Loucy (cell line): ENCODE results near the gene RHOD.

ENCODE experiments used
- H2AFZ ChIP-seq: fragments of 200-600 bp; sonication (generic); 2 replicates; pipeline ENCODE4 v1.6.0; 2016; ENCODE audit warnings: antibody characterized with exemption, mild to moderate bottlenecking, low read length, moderate library complexity
- H3F3A ChIP-seq: fragments of 200-600 bp; 2 replicates; pipeline ENCODE4 v1.6.0; 2016; ENCODE audit warnings: antibody characterized with exemption, low read depth, mild to moderate bottlenecking
- H3K27me3 ChIP-seq: fragments of 200-600 bp; sonication (generic); 2 replicates; pipeline ENCODE4 v1.6.1; 2014; ENCODE audit warnings: low read length, mild to moderate bottlenecking; ENCODE audit not compliant: insufficient read depth, poor library complexity, severe bottlenecking
- H3K36me3 ChIP-seq: fragments of 200-600 bp; sonication (generic); 2 replicates; pipeline ENCODE4 v1.6.1; 2016; ENCODE audit warnings: low read length; ENCODE audit not compliant: insufficient read depth
- H3K4me1 ChIP-seq: fragments of 200-600 bp; sonication (generic); 2 replicates; pipeline ENCODE4 v1.5.1; 2014; ENCODE audit warnings: low read length, mild to moderate bottlenecking; ENCODE audit not compliant: insufficient read depth, poor library complexity, severe bottlenecking
- H3K4me2 ChIP-seq: fragments of 200-600 bp; sonication (generic); 2 replicates; pipeline ENCODE4 v1.6.0; 2014; ENCODE audit warnings: antibody characterized with exemption, low read length, low read depth, mild to moderate bottlenecking; ENCODE audit not compliant: poor library complexity, severe bottlenecking
- H3K4me3 ChIP-seq: fragments of 200-600 bp; sonication (generic); 2 replicates; pipeline ENCODE4 v1.5.1; 2014; ENCODE audit warnings: low read length, mild to moderate bottlenecking, mixed read lengths; ENCODE audit not compliant: poor library complexity, severe bottlenecking
- H3K79me2 ChIP-seq: fragments of 200-600 bp; sonication (generic); 2 replicates; pipeline ENCODE4 v1.6.1; 2014; ENCODE audit warnings: low read length; ENCODE audit not compliant: insufficient read depth
- H3K9ac ChIP-seq: fragments of 200-600 bp; sonication (generic); 2 replicates; pipeline ENCODE4 v1.6.0; 2014; ENCODE audit warnings: mild to moderate bottlenecking, low read depth, low read length, moderate library complexity; ENCODE audit not compliant: poor library complexity, severe bottlenecking
- H3K9me2 ChIP-seq: fragments of 200-600 bp; sonication (generic); replicated peaks from 2 replicates; pipeline ENCODE4 v1.6.1; 2016; ENCODE audit warnings: low read depth, low read length, mixed read lengths
- H3K9me3 ChIP-seq: fragments of 200-600 bp; sonication (generic); 2 replicates; pipeline ENCODE4 v1.6.1; 2014; ENCODE audit warnings: mild to moderate bottlenecking, antibody characterized with exemption, low read length, low read depth; ENCODE audit not compliant: insufficient read depth
- H4K20me1 ChIP-seq: fragments of 200-600 bp; sonication (generic); 2 replicates; pipeline ENCODE4 v1.6.0; 2014; ENCODE audit warnings: antibody characterized with exemption, low read length, mild to moderate bottlenecking; ENCODE audit not compliant: insufficient read depth, poor library complexity, severe bottlenecking
- CTCF ChIP-seq: fragments of 200-600 bp; sonication (generic); conservative IDR thresholded peaks from 2 replicates; pipeline ENCODE4 v1.5.1; 2014; ENCODE audit warnings: mild to moderate bottlenecking, antibody characterized with exemption, low read length
- EZH2phosphoT487 ChIP-seq: fragments of 200-600 bp; IDR thresholded peaks from 2 replicates; pipeline ENCODE4 v1.6.1; 2018; ENCODE audit warnings: antibody characterized with exemption, mild to moderate bottlenecking, moderate library complexity, borderline replicate concordance

RHOD gene

GRCh38 chr11:67043572-67044349 lies 12.9 kb upstream of the RHOD start:
- H3K27me3 ChIP-seq, result no peaks in the 10 kb centered on the region
- no peak overlapping the region for H3K4me2 ChIP-seq
- no peaks in the 10 kb centered on the region for H3K9me3 ChIP-seq
- no peaks in the 10 kb centered on the region for H3K79me2 ChIP-seq
- H2AFZ ChIP-seq, result no peak overlapping the region
- no peaks in the 10 kb centered on the region for H3K9me2 ChIP-seq
- H3F3A ChIP-seq, result no peaks in the 10 kb centered on the region
- no peak for TF ChIP-seq CTCF
- no peak for TF ChIP-seq EZH2phosphoT487
- H3K36me3 ChIP-seq, result no peaks in the 10 kb centered on the region
- H4K20me1 ChIP-seq, result no peaks in the 10 kb centered on the region
- no peak overlapping the region for H3K9ac ChIP-seq
- no peak overlapping the region for H3K4me3 ChIP-seq
- H3K4me1 ChIP-seq, result no peaks in the 10 kb centered on the region

- Histone ChIP-seq H2AFZ (no peak overlapping the region), H3K4me2 (no peak overlapping the region), H3F3A (no peaks in the 10 kb centered on the region), H3K4me3 (no peak overlapping the region), H3K79me2 (no peaks in the 10 kb centered on the region), H3K4me1 (no peaks in the 10 kb centered on the region), H3K9me3 (no peaks in the 10 kb centered on the region), H3K9me2 (no peaks in the 10 kb centered on the region), H3K9ac (no peak overlapping the region), H3K36me3 (no peaks in the 10 kb centered on the region), H3K27me3 (no peaks in the 10 kb centered on the region), H4K20me1 (no peaks in the 10 kb centered on the region)
- TF ChIP-seq EZH2phosphoT487 (no peak), CTCF (no peak)
Observed at GRCh38 chr11:67044496-67044895, 12.2 kb upstream of the RHOD start.

GRCh38 chr11:67045314-67045713 lies 11.3 kb upstream of the RHOD start:
- no peaks in the 10 kb centered on the region for H3K4me1 ChIP-seq
- no peaks in the 10 kb centered on the region for H3K9me2 ChIP-seq
- no peak overlapping the region for H2AFZ ChIP-seq
- H3K36me3 ChIP-seq, result no peaks in the 10 kb centered on the region
- H3K4me2 ChIP-seq, result no peak overlapping the region
- H3K9me3 ChIP-seq, result no peaks in the 10 kb centered on the region
- TF ChIP-seq EZH2phosphoT487 (no peak), CTCF (no peak)
- no peaks in the 10 kb centered on the region for H3K27me3 ChIP-seq
- no peaks in the 10 kb centered on the region for H3F3A ChIP-seq
- no peak overlapping the region for H3K9ac ChIP-seq
- H3K4me3 ChIP-seq, result no peak overlapping the region
- H3K79me2 ChIP-seq, result no peaks in the 10 kb centered on the region
- no peaks in the 10 kb centered on the region for H4K20me1 ChIP-seq
